HG03060 (cell line): ENCODE measurements around the gene SFT2D1.
A peak's percentile ranks its signal among the peaks of the same experiment; 100 is the strongest.
"Not testable (repeated sequence)": the region's sequence is repeated elsewhere in the genome, so short reads cannot be mapped to it uniquely, and the experiment has no call there.

Experiments used
- ATAC-seq: cut with Tn5 transposase; IDR thresholded peaks from one replicate; pipeline ENCODE4 v1.9.1; 2021; ENCODE audit warnings: low read depth, moderate number of reproducible peaks; ENCODE audit not compliant: unreplicated experiment

SFT2D1 gene

GRCh38 chr6:166365221-166365620 lies 22.9 kb upstream of the SFT2D1 start:
- no peak for ATAC-seq

- ATAC-seq: no peak
These were observed 22.1 kb upstream of the SFT2D1 start for GRCh38 chr6:166364456-166364855.

- not testable (repeated sequence) for ATAC-seq
These were observed 20.1 kb upstream of the SFT2D1 start for GRCh38 chr6:166362427-166362826.

GRCh38 chr6:166361077-166361429 lies 18.7 kb upstream of the SFT2D1 start:
- no peak for ATAC-seq

- ATAC-seq: no peak
These were observed 18.1 kb upstream of the SFT2D1 start for GRCh38 chr6:166360243-166361076.

GRCh38 chr6:166355552-166355951 lies 13.2 kb upstream of the SFT2D1 start:
- no peak for ATAC-seq

- no peak for ATAC-seq
These were observed 12.6 kb upstream of the SFT2D1 start for GRCh38 chr6:166354965-166355364.

GRCh38 chr6:166354143-166354542 lies 11.8 kb upstream of the SFT2D1 start:
- ATAC-seq: no peak

- no peak for ATAC-seq
These were observed 11.2 kb upstream of the SFT2D1 start for GRCh38 chr6:166353507-166353906.

- ATAC-seq: no peak
These were observed 10.6 kb upstream of the SFT2D1 start for GRCh38 chr6:166352923-166353322.

- ATAC-seq: peak; percentile 100
These were observed 9.5 kb upstream of the SFT2D1 start for GRCh38 chr6:166351715-166352285.

GRCh38 chr6:166348305-166348949 lies 6.1 kb upstream of the SFT2D1 start:
- no peak for ATAC-seq

GRCh38 chr6:166346965-166347364 lies 4.6 kb upstream of the SFT2D1 start:
- ATAC-seq: no peak

- no peak for ATAC-seq
These were observed 4.1 kb upstream of the SFT2D1 start for GRCh38 chr6:166346449-166346848.

GRCh38 chr6:166345672-166346071 lies 3.3 kb upstream of the SFT2D1 start:
- ATAC-seq: not testable (repeated sequence)

- not testable (repeated sequence) for ATAC-seq
These were observed 2.6 kb upstream of the SFT2D1 start for GRCh38 chr6:166344921-166345320.

GRCh38 chr6:166344240-166344639 lies 1.9 kb upstream of the SFT2D1 start:
- ATAC-seq: no peak

GRCh38 chr6:166343150-166343487 lies 774 bp upstream of the SFT2D1 start:
- peak; percentile 25 for ATAC-seq

- no peak for ATAC-seq
These were observed 382 bp downstream of the SFT2D1 start for GRCh38 chr6:166341977-166342348.

GRCh38 chr6:166341464-166341863 lies 881 bp downstream of the SFT2D1 start:
- ATAC-seq: no peak

GRCh38 chr6:166338854-166339253 lies 3.5 kb downstream of the SFT2D1 start:
- no peak for ATAC-seq

- no peak for ATAC-seq
These were observed 5.5 kb downstream of the SFT2D1 start for GRCh38 chr6:166336847-166337246.
